Activated naive CD8-positive, alpha-beta T cell treated with anti-CD3 and anti-CD28 coated beads, Interleukin-2, amount 50 U/mL, for 16 hours (primary cell): ENCODE data around the gene SYNDIG1.

ENCODE experiments used
- DNase-seq: peaks from one replicate; pipeline ENCODE4 v3.0.0-alpha.2; 2020; ENCODE audit warnings: low read depth, low spot score

SYNDIG1 gene

DNA sequence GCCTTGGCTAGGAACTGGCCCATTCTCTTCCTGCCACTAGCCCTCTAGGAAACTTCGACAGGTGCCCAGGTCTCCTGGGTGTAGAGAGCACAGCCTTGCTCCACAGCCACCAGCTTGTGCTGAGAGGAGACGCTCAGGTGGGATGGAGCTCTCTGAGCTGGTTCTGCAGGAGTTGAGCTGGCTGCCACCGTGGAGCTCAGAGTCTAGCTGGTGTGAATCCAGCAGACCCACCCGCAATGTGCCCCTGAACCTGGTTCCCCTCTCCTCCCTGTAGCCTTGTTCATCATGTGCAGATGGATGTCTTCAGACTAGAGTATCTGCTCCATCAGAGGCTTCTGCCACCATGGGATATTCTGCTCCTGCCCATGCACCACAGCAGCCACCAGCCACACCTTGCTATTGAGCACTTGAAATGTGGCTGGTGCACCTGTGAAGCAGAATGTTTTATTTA is 222.5 kb downstream of the SYNDIG1 start:
- no peak for DNase-seq

DNA sequence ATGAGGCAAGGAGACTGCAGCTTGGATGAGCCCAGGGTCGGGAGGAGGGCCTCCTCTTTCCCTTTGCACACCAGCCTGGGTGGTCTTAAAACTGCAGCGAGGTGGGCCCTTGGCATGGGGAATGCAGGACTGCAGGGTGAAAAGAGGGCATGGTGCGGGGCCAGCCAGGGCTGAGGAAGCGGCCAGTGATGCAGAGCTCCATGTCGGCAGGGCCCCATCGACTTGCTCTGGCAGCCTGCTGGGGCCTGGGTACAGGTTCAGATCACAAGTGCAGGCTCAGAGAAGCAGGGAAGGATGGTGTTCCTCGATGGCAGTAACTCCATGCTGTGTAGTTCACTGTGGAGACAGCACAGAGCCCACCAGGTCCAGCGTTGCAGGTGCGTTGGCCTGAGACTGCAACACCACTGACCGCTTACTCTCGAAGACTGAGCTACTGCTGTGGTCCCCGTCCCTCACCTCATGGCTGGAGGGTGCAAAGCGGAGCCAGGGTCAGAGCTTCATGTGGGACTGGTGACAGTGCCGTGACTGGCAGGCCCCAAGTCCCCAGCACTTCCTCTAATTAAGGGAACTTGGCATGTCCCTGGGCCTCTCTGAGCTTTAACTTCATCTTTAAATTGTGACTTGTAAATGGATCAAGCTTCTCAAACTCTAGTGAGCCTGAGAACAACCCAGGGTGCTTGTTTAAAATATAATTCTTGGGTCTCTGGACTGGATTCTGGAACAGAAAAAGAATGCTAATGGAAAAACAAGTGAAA is 223.2 kb downstream of the SYNDIG1 start:
- DNase-seq: no peak

DNA sequence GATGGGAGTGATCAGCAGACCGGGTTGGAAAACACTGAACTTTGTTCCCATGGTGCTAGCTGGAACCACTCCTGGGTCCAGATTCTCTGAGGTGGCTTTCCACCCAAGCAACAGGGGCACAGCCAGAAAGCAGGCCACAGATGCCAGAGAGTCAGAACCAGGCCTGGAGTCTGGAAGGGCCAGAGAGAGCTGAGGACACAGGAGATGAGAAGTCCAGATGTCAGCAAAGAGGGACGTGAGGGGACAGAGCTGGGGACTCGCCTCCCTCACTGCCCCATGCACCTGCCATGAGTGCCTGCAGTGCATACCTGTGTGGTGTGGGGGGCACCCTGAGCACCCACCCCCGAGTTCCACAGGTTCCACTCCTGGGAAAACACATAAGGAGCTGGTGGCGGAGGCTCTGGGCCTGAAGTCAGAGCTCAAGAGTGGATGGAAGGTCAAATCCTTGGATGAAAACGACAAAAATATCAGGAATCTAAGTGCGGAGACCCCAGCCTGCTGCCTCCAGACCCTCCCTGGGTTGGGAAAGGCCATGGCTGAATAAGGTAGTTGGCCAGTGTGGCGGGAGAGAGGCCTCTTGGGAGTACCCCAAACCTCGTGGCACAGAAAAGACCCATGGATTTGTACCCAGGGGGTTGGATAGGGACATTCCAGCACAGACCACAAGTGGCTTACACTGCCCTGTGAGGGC is 224.2 kb downstream of the SYNDIG1 start:
- DNase-seq: no peak

DNA sequence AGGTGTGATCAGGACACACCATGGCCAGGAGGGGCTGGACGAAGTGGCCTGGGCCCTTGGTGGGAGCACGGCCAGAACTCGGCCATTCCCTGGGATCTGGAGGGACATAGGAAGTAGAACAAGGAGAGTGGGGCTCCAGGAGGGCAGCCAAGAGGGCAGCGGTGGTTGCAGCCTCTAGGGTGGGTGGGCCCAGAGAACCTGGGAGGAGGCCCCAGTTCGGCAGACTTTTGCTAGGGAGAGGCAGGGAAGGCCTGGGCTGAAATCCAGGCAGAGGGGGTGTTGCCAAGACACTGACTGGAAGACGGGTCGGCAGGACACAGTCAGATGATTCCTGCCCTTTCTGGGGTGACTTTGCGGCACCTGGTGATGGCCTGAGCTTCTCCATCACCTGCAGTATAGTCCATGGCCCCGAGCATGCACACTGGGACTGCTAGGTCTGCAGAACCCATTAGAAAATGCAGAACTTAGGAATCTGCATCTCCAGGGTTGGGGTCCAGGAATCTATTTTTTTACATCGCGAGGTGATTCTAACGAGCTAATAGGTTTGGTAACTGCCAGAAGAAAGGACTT is 224.8 kb downstream of the SYNDIG1 start:
- DNase-seq: no peak

DNA sequence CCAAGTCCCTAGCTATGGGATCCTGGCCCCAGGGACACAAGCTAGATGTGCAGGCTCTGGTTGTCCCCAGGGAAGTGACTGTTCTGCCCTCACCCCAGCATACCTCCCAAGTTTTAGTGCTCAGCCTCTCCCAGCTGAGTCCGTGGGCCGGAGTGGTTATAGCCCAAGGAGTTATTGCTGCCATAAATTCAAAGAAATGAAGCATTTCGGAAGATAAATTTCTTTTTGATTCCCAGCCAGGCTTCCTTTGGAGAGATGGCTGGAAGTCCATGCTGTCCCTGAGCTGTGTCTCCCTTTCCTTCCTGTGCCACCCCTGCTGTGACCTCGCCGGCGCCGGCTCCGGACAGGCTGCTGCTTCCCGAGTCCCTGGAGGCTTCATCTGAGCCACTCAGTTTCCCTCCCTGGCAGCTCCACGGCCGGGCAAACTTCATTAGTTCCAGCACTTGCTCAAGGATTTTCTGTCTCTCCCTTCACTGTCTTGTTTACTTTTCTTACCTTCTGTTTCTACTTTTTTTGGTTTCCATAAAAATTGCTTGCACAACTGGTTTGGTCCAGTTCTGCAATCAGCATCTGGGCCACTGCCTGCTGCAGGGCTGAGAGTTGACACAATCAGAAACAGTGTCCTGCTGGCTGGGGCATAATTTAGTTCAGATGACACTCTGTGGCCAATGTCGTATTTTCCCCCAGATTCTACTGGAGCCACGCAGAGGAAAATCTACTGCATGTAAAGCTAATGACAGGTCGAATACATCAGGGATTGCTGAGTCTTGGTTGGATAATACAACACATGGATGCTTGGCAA is 225.5 kb downstream of the SYNDIG1 start:
- no peak for DNase-seq

DNA sequence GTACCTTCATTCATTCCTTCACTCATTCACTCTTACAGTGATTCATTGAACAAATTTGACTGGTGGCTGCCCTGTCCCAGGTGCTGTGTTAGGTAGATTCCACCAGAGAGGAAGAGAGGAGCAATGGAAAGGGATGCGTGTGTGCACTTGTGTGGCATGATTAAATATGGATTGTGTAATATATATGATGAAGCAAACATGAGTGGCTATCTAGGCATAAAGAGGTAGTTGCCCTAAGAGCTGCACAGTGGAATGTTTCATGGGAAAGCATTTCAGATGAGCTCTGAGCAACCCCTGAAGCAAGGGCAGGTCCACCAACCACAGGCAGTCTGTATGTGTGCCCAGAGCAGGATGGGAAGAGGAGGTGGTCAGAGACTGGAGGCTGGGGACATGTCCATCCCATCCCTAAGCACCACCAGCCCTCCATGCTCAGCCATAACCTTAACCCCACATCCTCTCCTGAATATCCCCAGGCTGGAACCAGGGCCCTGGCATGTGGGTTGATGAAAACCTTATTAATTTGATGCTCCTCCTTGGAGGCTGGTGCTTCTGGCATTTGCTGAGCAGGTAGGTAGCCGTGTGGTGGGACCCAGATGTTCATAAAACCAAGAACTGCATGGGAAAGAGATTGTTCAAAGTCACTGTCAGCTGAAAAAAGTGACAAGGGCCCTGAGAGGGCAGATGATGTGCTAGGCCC is 226.2 kb downstream of the SYNDIG1 start:
- DNase-seq: no peak

DNA sequence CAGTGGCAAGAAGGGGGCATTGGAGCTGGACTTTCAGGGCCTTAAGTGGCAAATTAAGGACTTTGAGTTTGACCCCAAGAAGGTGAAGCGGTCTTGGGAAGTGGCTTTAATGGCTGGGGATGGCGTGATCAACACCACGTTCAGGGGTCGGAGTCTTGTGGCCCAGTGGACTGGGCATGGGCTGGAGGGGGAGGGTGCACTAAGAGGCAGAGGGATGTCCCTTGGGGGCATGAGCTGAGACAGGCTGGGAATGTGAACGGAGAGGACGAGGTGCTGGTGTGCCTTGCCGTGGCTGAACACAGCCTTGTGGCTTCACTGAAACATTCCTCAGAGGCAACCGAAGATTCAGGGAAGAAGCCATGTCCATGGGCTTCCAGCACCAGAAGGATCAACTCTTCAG is 227.0 kb downstream of the SYNDIG1 start:
- no peak for DNase-seq

DNA sequence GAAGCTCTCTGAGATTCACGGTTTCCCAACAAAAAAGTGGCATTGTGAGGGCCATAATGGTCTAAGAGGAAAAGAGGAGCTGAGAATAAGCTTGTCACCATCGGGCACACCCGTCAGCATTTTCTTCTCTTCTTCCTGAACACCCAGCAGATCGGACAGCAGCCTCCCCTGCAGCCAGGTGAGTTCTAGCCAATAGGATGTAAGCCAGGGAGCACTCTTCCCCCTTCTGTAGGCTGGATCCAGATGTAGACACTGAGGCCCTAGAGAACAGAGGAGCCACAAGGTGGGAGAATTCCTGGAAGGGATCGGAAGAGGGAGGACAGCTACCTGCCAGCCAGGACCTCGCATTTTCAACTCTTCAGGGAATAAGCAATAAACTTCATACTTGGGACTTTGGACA is 228.0 kb downstream of the SYNDIG1 start:
- DNase-seq: no peak

DNA sequence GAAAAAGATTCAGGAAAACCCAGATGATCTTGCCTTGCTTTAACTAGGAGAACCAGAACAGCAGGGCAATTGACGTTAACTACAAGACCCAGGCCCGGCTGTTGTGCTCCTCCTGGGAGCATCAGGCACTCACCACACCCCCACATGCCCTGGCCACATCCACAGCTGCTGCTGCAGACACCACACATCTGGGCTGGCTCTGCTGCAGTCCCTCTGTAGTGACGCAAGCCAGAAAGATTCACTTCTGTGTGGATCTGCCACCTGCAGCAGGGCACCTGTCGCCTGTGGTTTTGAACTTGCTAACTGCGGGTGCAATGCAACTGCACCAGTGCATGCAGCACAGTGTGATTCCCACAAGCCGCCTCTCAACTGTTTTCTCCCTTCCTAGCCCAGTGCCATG is 228.8 kb downstream of the SYNDIG1 start:
- DNase-seq: no peak

DNA sequence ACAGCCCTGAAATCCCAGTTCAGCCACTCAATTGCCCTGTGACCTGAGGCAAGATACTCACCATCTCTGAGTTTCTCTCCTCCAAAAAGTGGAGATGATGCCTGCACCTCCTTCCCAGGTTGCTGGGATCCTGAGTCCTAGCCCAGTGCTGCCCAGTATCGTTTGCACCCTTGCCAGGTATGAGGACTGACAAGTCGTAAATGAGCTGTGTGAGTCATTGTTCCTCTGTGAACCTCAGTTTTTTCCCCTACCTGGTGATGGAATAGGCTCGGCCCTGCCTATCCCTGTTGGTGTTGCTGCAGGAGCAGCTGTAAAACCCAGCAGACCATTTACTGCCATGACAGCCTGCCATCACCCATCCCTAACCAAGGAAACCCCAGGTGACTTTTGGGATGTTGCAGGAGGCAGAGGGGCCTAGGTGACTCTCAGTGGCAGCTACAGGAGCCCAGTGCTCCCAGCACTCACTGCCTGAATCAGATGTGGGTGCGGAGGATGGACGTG is 229.3 kb downstream of the SYNDIG1 start:
- DNase-seq: no peak

DNA sequence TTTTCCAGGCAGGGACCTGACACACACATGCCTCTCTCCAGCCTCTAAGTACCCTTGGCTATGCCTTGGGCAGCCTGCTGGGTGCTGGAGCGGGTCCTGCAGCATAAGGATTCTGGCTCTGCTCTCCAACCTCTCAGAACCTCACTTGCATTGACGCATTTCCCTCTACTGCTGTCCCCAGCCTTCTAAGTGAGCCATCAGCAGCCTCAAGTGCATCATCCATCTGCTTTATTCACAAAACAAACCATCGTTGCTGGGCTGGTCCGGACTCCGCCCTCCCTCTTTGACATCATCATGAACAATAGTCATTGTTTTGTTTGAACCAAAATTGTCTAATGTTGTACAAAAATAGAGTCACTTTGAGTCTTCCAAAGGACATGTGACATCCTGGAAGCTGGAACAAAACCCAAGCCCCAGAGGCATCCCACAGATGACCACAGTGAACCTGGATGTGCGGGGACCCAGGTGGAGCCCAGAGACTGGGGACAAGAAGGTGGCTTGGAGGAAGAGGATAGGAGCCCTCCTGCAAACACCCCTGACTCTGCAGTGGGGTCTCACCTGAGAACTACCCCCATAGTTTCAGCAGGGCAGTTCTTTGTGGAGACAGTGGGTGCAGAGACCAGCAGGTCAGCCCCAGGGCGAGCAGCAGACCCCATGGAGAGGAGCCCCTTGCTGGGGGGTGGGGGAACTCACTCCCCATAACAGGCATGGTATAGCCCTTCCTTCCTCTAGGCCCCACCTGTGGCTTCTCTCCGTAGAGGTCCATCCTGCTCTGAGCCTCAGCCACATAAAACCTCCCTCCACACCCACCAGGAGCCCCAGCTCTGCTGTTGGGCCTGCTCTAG is 230.1 kb downstream of the SYNDIG1 start:
- no peak for DNase-seq

DNA sequence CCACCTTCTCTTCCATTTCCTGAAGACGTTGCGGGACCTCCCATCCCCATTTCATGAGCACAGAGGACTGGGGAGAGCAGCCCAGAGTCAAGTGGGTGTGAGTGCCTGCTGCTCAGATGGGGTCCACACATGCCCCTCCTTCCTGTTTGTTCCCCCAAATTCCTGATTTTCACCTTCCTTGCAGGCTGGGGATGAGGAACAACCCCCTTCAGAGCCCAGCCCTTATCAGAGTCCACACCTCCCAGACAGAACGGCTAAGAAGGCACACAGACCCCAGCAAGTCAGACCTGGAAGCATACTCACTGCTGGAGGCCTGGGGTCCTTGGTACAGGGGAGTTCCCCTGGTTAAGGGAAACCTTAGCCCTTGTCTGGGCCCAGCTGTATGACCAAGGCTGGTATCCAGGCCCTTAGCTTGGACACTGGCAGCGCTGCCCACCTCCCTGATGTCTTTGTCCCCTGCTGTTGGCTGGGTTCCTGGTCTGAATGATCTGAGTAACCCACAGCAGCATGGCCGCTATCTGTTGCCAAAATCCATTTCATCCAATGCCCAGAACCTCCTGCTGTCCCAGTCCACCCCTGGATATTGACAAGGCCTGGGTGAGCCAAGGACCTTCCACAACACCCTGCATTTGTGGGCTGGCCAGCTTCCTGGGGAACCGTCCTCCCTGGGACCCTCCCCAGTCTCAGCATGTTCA is 230.9 kb downstream of the SYNDIG1 start:
- no peak for DNase-seq

DNA sequence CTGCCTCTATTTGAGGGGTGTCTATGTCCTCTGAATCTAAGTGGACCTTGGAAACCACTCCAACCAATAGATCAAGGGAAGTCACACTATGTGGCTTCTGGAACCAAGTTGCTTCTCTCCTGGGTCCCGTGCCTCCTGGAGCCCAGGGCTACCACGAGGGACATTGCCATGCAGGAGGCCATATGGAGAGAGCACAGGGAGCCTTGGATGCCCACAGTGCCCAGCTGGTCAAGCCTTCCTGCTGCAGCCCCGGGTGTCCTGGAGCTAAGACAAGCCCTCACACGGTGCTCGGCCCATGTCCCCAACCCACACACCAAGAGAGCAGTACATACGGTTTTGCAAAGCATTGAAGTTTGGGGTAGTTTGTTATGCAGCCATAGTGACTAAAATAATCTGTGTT is 231.6 kb downstream of the SYNDIG1 start:
- no peak for DNase-seq

DNA sequence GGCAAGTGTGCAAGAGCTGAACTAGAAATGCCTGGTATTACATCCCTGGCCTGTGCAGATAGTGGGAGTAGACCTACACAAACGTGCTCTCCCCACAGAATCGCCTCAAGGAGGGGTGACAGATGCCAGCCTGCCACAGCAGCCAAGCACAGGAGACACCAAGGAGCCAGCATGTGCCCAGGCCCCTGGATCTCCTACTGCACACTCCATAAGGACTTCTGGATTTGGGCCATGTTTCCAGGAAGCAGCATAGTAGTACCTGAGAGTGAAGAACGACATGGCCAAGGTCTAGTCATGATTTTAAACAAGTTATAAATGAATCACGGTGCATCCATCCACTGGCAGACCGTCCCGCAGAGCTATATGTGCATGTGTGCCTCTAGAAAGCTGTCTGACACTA is 232.2 kb downstream of the SYNDIG1 start:
- DNase-seq: no peak

DNA sequence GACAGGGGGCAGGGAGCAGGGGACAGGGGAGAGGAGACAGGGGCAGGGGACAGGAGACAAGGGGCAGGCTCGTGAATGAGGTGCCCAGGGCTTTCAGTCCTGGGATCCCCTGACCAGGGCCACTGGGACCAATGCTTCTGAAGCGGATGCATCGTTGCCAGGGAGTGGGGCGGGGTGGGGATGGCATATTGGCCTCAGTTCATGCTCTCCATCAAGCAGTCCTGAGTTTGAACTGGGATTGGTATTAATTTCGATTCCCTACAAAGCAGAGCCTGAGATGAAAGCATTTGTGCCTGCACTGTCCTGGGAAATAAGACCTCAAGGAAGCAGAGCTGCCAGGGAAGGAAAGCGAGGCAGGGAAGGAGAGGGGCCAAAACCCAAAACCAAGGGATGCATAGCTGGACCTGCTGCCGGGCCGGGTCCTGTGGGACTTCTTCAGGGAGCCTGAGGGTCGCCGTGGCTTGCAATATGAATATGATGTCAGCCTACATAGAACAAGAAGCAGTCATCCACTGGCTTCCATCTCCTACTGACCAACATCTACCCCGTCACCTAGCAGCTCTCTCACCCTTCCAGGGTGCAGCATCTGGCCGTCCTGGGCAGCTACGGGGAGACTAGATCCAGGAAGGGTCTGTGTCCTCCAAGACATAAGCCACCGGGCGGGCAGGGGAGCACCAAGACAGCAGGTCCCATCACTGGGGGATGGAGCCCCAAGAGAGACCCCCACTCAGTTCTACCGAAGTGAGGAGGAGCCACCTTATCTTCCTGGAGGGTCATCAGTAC is 233.3 kb downstream of the SYNDIG1 start:
- no peak for DNase-seq

DNA sequence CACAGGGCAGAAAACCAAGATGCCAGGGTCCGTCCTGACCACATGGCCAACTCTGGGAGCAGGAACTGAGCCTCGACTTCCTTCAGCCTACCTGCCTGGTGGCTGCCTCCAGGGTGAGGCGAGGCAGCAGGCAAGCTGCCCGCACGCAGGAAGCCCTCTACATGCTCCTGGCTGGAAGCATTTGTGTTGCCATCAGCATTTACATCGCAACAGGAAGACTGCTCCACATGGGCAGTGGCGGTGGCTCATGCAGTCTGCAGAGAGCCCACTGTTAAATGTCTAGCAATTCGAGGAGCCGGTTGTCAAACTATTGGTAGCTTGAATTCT is 233.8 kb downstream of the SYNDIG1 start:
- no peak for DNase-seq

DNA sequence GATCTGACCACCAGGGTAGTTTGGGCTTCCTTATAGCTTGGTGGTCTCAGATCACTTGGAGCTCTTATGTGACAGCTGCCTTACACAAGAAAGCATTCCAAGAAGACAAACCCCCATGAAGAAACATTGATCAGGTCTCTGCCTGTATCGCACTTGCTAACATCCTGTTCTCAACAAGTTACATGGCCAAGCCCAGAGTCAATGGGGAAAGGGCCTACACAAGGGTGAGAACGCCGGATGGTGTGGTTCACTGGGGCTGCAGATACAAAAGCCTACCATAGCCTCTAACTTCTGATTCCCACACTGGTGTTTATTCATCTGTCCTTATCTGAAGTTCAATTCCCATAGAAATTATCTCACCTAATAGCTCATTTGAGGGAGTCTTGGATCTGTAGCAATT is 235.5 kb downstream of the SYNDIG1 start:
- DNase-seq: no peak

DNA sequence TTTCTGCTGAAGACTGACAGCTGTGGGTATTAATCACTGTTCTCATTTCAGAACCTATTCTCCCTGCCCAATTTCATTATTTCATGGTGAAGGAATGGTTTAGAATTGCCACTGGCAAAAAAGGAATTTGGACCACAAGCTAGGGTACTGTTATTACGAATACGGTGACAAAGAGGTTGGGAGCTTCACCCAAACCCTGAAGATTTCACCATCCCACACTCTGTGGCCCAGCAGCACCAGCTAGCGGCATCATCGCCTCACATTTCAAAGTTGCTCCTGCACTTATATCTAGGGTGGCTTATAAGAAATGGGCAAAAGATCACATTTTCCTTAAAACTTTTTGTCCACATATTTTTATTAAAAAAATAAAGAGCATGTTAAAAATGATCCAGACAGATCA is 236.1 kb downstream of the SYNDIG1 start:
- DNase-seq: no peak
